H1 (cell line): ENCODE data around the gene SKIC3. TPM values are rescaled to one million over a fixed set of nuclear protein-coding genes. Genes with fewer than 3 reads are reported as not detected.

Experiments
- CTCF ChIA-PET: fragments of 300-600 bp; sonication (Branson Sonifier 250); formaldehyde crosslinking; loops from one replicate; lab custom pipeline; 2021; ENCODE audit not compliant: partially characterized antibody; lab: Charles Lee
- POLR2A ChIA-PET: fragments of 300-600 bp; sonication (Branson Sonifier 250); formaldehyde crosslinking; loops from one replicate; lab custom pipeline; 2021; ENCODE audit warnings: inconsistent platforms; ENCODE audit not compliant: partially characterized antibody; lab: Charles Lee
- DNase-seq, 2 experiments: peaks; one replicate each; pipeline versions ENCODE4 v3.0.0 to v3.0.0-alpha.2; 2010 to 2022; ENCODE audit warnings: low spot score in 2 of 2, low read depth in 1 of 2, mixed read lengths in 1 of 2
- FAIRE-seq: peaks from 2 replicates; lab custom pipeline; 2011; peaks lifted over from hg19 to GRCh38; lab: Jason Lieb, UNC
- H2AFZ ChIP-seq: 2 replicates; pipeline ENCODE4 v1.8.1; 2012; ENCODE audit warnings: low read length, inconsistent platforms
- H2AK5ac ChIP-seq: 2 replicates; pipeline ENCODE4 v1.6.1; 2013; ENCODE audit warnings: low read depth, low read length
- H2BK120ac ChIP-seq: replicated peaks from 2 replicates; pipeline ENCODE3; 2013; ENCODE audit warnings: low read depth, low read length, inconsistent platforms
- H2BK12ac ChIP-seq: 2 replicates; pipeline ENCODE4 v1.6.1; 2013; ENCODE audit warnings: low read depth, low read length
- H2BK15ac ChIP-seq: 2 replicates; pipeline ENCODE4 v1.6.1; 2013; ENCODE audit warnings: low read length
- H2BK20ac ChIP-seq: 2 replicates; pipeline ENCODE4 v1.6.1; 2013; ENCODE audit warnings: low read length
- H2BK5ac ChIP-seq: 2 replicates; pipeline ENCODE4 v1.6.1; 2013; ENCODE audit warnings: low read depth, low read length
- H3K14ac ChIP-seq: 2 replicates; pipeline ENCODE4 v1.6.1; 2013; ENCODE audit warnings: inconsistent platforms; ENCODE audit not compliant: insufficient read length
- H3K18ac ChIP-seq: 2 replicates; pipeline ENCODE4 v1.6.1; 2013; ENCODE audit warnings: low read length; ENCODE audit errors: extremely low read depth
- H3K23ac ChIP-seq: 2 replicates; pipeline ENCODE4 v1.6.1; 2013; ENCODE audit warnings: inconsistent platforms; ENCODE audit not compliant: insufficient read length
- H3K23me2 ChIP-seq: 2 replicates; pipeline ENCODE4 v1.6.1; 2013; ENCODE audit warnings: low read depth, low read length
- H3K27ac ChIP-seq: 2 replicates; pipeline ENCODE4 v1.6.1; 2011; ENCODE audit warnings: low read depth, low read length, inconsistent platforms
- H3K27me3 ChIP-seq, 4 experiments: replicated peaks in 1 of 4; 1 replicate in 1 of 4; 2 replicates in 3 of 4; pipeline versions ENCODE4 v1.6.1 to v1.8.1; 2011 to 2013; ENCODE audit warnings: low read length in 3 of 4, mild to moderate bottlenecking in 3 of 4, inconsistent platforms in 2 of 4, mixed read lengths in 2 of 4, moderate library complexity in 1 of 4; ENCODE audit not compliant: control insufficient read depth in 3 of 4, insufficient read depth in 3 of 4; ENCODE audit errors: extremely low read depth in 1 of 4
- H3K36me3 ChIP-seq, 4 experiments: 2 replicates each; pipeline versions ENCODE4 v1.6.1 to v1.8.1; 2011 to 2013; ENCODE audit warnings: mild to moderate bottlenecking in 4 of 4, low read length in 3 of 4, moderate library complexity in 2 of 4, control low read depth in 1 of 4, inconsistent platforms in 1 of 4; ENCODE audit not compliant: insufficient read depth in 4 of 4, control insufficient read depth in 2 of 4
- H3K4ac ChIP-seq: replicated peaks from 2 replicates; pipeline ENCODE3; 2013; ENCODE audit warnings: low read length, low read depth, mixed read lengths, inconsistent platforms; ENCODE audit not compliant: insufficient read length
- H3K4me1 ChIP-seq, 4 experiments: replicated peaks in 1 of 4; 1 replicate in 1 of 4; 2 replicates in 3 of 4; pipeline versions ENCODE4 v1.6.1 to v1.8.1; 2011 to 2013; ENCODE audit warnings: low read length in 3 of 4, inconsistent platforms in 2 of 4, mixed read lengths in 1 of 4; ENCODE audit not compliant: insufficient read depth in 4 of 4, control insufficient read depth in 3 of 4
- H3K4me2 ChIP-seq, 2 experiments: 2 replicates each; pipeline versions ENCODE4 v1.6.1 to v1.8.1; 2011 to 2013; ENCODE audit warnings: low read depth in 2 of 2, low read length in 2 of 2, control low read depth in 1 of 2, inconsistent platforms in 1 of 2, mild to moderate bottlenecking in 1 of 2; ENCODE audit not compliant: insufficient read depth in 1 of 2
- H3K4me3 ChIP-seq, 4 experiments: fragments of 200-600, 300-600 bp in 1 of 4; sonication (generic), shearing (Covaris generic), sonication (Bioruptor Twin) in 1 of 4; 2 replicates each; pipeline versions ENCODE4 v1.5.1 to v1.8.1; 2011 to 2016; ENCODE audit warnings: low read length in 4 of 4, low read depth in 3 of 4, control low read depth in 2 of 4, inconsistent platforms in 2 of 4, mild to moderate bottlenecking in 2 of 4, mixed read lengths in 1 of 4, moderate library complexity in 1 of 4; ENCODE audit not compliant: insufficient read depth in 2 of 4; ENCODE audit errors: extremely low read depth in 1 of 4
- H3K56ac ChIP-seq: replicated peaks from 2 replicates; pipeline ENCODE3; 2013; ENCODE audit warnings: low read depth, mild to moderate bottlenecking, mixed read lengths, low read length, inconsistent platforms; ENCODE audit not compliant: insufficient read length
- H3K79me1 ChIP-seq: 2 replicates; pipeline ENCODE4 v1.6.1; 2013; ENCODE audit warnings: low read depth, low read length, control low read depth
- H3K79me2 ChIP-seq, 2 experiments: 2 replicates each; pipeline versions ENCODE4 v1.6.1 to v1.8.1; 2012 to 2013; ENCODE audit warnings: low read length in 2 of 2, mild to moderate bottlenecking in 2 of 2, inconsistent platforms in 1 of 2; ENCODE audit not compliant: insufficient read depth in 2 of 2, control insufficient read depth in 1 of 2
- H3K9ac ChIP-seq, 4 experiments: replicated peaks in 1 of 4; 1 replicate in 1 of 4; 2 replicates in 3 of 4; pipeline versions ENCODE4 v1.6.1 to v1.8.1; 2011 to 2013; ENCODE audit warnings: low read depth in 3 of 4, low read length in 3 of 4, control low read depth in 2 of 4, mild to moderate bottlenecking in 2 of 4, moderate library complexity in 2 of 4, inconsistent platforms in 1 of 4; ENCODE audit errors: extremely low read depth in 1 of 4
- H3K9me3 ChIP-seq, 2 experiments: 2 replicates each; pipeline versions ENCODE4 v1.6.1 to v1.8.1; 2012 to 2013; ENCODE audit warnings: mild to moderate bottlenecking in 2 of 2, moderate library complexity in 2 of 2, control low read depth in 1 of 2, inconsistent platforms in 1 of 2, low read depth in 1 of 2, low read length in 1 of 2, mixed read lengths in 1 of 2; ENCODE audit not compliant: insufficient read depth in 2 of 2
- H4K20me1 ChIP-seq, 2 experiments: replicated peaks in 1 of 2; 2 replicates each; pipeline versions ENCODE3 to v1.8.1; 2011 to 2013; ENCODE audit warnings: inconsistent platforms in 2 of 2, low read length in 2 of 2, mild to moderate bottlenecking in 1 of 2; ENCODE audit not compliant: insufficient read depth in 2 of 2, control insufficient read depth in 1 of 2
- H4K5ac ChIP-seq: 2 replicates; pipeline ENCODE4 v1.6.1; 2013; ENCODE audit warnings: low read length, low read depth, mixed read lengths, inconsistent platforms; ENCODE audit not compliant: insufficient read length
- H4K8ac ChIP-seq: 2 replicates; pipeline ENCODE4 v1.8.0; 2013; ENCODE audit warnings: mild to moderate bottlenecking, moderate library complexity, low read length, inconsistent platforms; ENCODE audit not compliant: insufficient read depth; ENCODE audit errors: extremely low read depth
- H4K91ac ChIP-seq: replicated peaks from 2 replicates; pipeline ENCODE3; 2013; ENCODE audit warnings: low read length, mixed read lengths, inconsistent platforms; ENCODE audit not compliant: insufficient read length
- RBBP5 ChIP-seq: IDR thresholded peaks from 2 replicates; pipeline ENCODE4 v1.7.1; 2012; ENCODE audit warnings: low read depth, mild to moderate bottlenecking, inconsistent platforms, low read length, moderate library complexity, borderline replicate concordance
- WGBS, 2 experiments: shearing (Covaris generic) in 1 of 2; methylation state at CpG; one replicate each; pipeline versions ENCODE4 v1.1.6 to v1.1.7; 2013 to 2015; ENCODE audit warnings: low lambda C conversion rate in 2 of 2, mixed read lengths in 2 of 2, inconsistent platforms in 1 of 2, low coverage in 1 of 2, missing lambda C conversion rate in 1 of 2; ENCODE audit not compliant: insufficient replicate concordance in 2 of 2, insufficient coverage in 1 of 2, insufficient read length in 1 of 2; ENCODE audit errors: extremely low coverage in 1 of 2, missing lambda C conversion rate in 1 of 2; 5-methylcytosine and 5-hydroxymethylcytosine counted together
- polyA plus RNA-seq, 7 experiments: library from polyadenylated mRNA; depleted of rRNA in 3 of 7; stranded (reverse) in 5 of 7; unstranded in 2 of 7; fragments of >200 nt in 5 of 7; fragments of 200-250 nt in 2 of 7; gene quantifications; 1 replicate in 5 of 7; 2 replicates in 1 of 7; 4 replicates in 1 of 7; pipeline versions ENCODE4 v1.2.1 to v1.2.3, GENCODE V29; 2011 to 2013; ENCODE audit warnings: missing spikeins in 2 of 7, mixed read lengths in 2 of 7
- total RNA-seq: library from RNA; stranded (reverse); fragmentation: NEBNext Ultra II Directional; extraction: Animal tissue kit (Norgen Biotek cat#: 25700); gene quantifications from 2 replicates; pipeline ENCODE4 v1.2.1, GENCODE V29; 2021
- TF ChIP-seq, protein P1 (sequence below): IDR thresholded peaks from 2 replicates; pipeline ENCODE4 v1.6.1; 2011; ENCODE audit warnings: low read depth, mild to moderate bottlenecking, low read length; ENCODE audit not compliant: insufficient read depth

The SKIC3 gene
- total and polyA plus RNA-seq, 2 of the 8 experiments (the other 6 are each of a cell fraction or from before 2014, with no cell fraction given) = 13.7 to 53.7 TPM

DNA sequence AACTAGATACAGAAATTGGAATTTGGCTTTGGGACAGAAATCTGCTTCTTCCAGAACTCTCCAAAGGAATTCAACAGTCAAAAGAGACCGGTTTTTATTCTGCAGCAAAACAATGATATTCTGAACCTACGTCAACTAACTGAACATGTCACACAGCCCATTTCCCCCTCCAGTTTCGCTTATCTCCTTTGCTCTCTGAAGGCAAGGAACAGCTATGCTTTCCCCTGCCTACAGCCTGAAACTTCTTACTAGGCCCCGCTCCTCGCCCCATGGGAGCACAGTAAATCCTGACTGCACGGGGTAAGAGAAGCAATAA is 488 bp downstream of the SKIC3 start:
- no peak overlapping the region for H2BK20ac ChIP-seq
- H3K23ac ChIP-seq = no peak overlapping the region
- H3K9me3 ChIP-seq = no peaks in the 10 kb centered on the region
- CTCF ChIA-PET = no interaction called here
- peak overlapping the region; percentile 70 to 81 (median 76) for H3K4me3 ChIP-seq
- H2BK120ac ChIP-seq = no peak overlapping the region
- H4K5ac ChIP-seq = no peak overlapping the region
- POLR2A ChIA-PET = no interaction called here
- H4K91ac ChIP-seq = no peak overlapping the region
- FAIRE-seq = no peak
- WGBS, 2 experiments = 2% methylated on average over 6 of the region's 6 CpGs; no CpG with 5 or more reads in 1 of the 2 experiments
- no peak overlapping the region for H2BK15ac ChIP-seq
- H3K27me3 ChIP-seq = no peaks in the 10 kb centered on the region
- peaks cover 0 to 56% of the 10 kb centered on the region in 2 experiments; a peak in 3 of 4 replicates for H3K79me2 ChIP-seq
- H4K8ac ChIP-seq = no peak overlapping the region; the same call in 1 of the 2 replicates
- H3K4me2 ChIP-seq = peak overlapping the region; percentile 64 to 81
- no peak for DNase-seq
- H2AFZ ChIP-seq = peak overlapping the region; percentile 37; the same call in 1 of the 2 replicates
- peaks cover 3% of the 10 kb centered on the region; the same call in 1 of the 2 replicates for H3K23me2 ChIP-seq
- H3K79me1 ChIP-seq = peaks cover 2% of the 10 kb centered on the region; the same call in 1 of the 2 replicates
- no peak overlapping the region for H3K4ac ChIP-seq
- peaks cover 0 to 12% (median 0%) of the 10 kb centered on the region in 4 experiments; a peak in 2 of 8 replicates for H3K36me3 ChIP-seq
- H2AK5ac ChIP-seq = no peak overlapping the region
- peak overlapping the region in 3 of 4 experiments; percentile 19 to 78 (median 77); a peak in 5 of 7 replicates for H3K9ac ChIP-seq
- no peak overlapping the region for H3K14ac ChIP-seq
- TF ChIP-seq, protein P1, sequence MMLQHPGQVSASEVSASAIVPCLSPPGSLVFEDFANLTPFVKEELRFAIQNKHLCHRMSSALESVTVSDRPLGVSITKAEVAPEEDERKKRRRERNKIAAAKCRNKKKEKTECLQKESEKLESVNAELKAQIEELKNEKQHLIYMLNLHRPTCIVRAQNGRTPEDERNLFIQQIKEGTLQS = no peak
- TF ChIP-seq RBBP5 = no peak
- H2BK5ac ChIP-seq = no peak overlapping the region
- no peak overlapping the region for H3K56ac ChIP-seq
- no peaks in the 10 kb centered on the region for H4K20me1 ChIP-seq
- no peak overlapping the region for H2BK12ac ChIP-seq
- H3K27ac ChIP-seq = 0 out of 2 replicates have a peak overlapping the region, but pooled peaks have one; percentile 16
- H3K18ac ChIP-seq = no peak overlapping the region
- no peaks in the 10 kb centered on the region; a peak in 1 of 7 replicates for H3K4me1 ChIP-seq
